ENCODE results near the gene C3orf62. TPM values are rescaled to one million over a fixed set of nuclear protein-coding genes. Genes with fewer than 3 reads are reported as not detected.

C3orf62 gene
- 1 to 10 TPM; 3.2 to 3.4 TPM for total RNA-seq
- long read RNA-seq = 0 reads

GRCh38 chr3:49276475-49277382 lies at the start of gene C3orf62:
Gene C3orf62, minus strand, starts transcription at chr3:49277232. Its CDS starts 360 bp downstream, at chr3:49276872.
- ATAC-seq (peak; percentile 96 to 97), DNase-seq (peak; percentile 95)
- intact Hi-C loops (cut with DNase I) = loop anchor here (5.0 kb wide), 1 partner anchor 104 kb away; the partner anchor contains the start of gene KLHDC8B (in 2 of the 2)

GRCh38 chr3:49324768-49325167 lies 47.7 kb upstream of the C3orf62 start:
- ATAC-seq (no peak), DNase-seq (no peak)
- intact Hi-C loops (cut with DNase I) = no loop called here

- ATAC-seq (no peak), DNase-seq (no peak)
- intact Hi-C loops (cut with DNase I) = no loop called here
These were observed 39.8 kb upstream of the C3orf62 start for GRCh38 chr3:49316696-49317457.

GRCh38 chr3:49313896-49314688 lies 37.1 kb upstream of the C3orf62 start:
- DNase-seq (no peak), ATAC-seq (no peak)
- intact Hi-C loops (cut with DNase I) = no loop called here

GRCh38 chr3:49311283-49311682 lies 34.3 kb upstream of the C3orf62 start:
- DNase-seq = no peak
- ATAC-seq = no peak
- intact Hi-C loops (cut with DNase I) = no loop called here

- intact Hi-C loops (cut with DNase I) = no loop called here
These were observed 33.6 kb upstream of the C3orf62 start for GRCh38 chr3:49310677-49311076.

GRCh38 chr3:49305608-49306007 lies 28.6 kb upstream of the C3orf62 start:
- DNase-seq (no peak), ATAC-seq (no peak)
- intact Hi-C loops (cut with DNase I) = no loop called here

More at GRCh38 chr3:49310677-49311076, 33.6 kb upstream of the C3orf62 start:
- ATAC-seq (no peak), DNase-seq (no peak)

GRCh38 chr3:49302613-49303012 lies 25.6 kb upstream of the C3orf62 start:
- DNase-seq (no peak), ATAC-seq (no peak)
- intact Hi-C loops (cut with DNase I) = no loop called here

- DNase-seq (no peak), ATAC-seq (no peak)
- intact Hi-C loops (cut with DNase I) = no loop called here
These were observed 23.6 kb upstream of the C3orf62 start for GRCh38 chr3:49300595-49300994.

GRCh38 chr3:49298511-49298910 lies 21.5 kb upstream of the C3orf62 start:
- DNase-seq (no peak), ATAC-seq (no peak)
- intact Hi-C loops (cut with DNase I) = loop anchor here in 1 of 2 donors (5.0 kb wide), 1 partner anchor 126 kb away; the partner anchor contains the start of gene KLHDC8B

- ATAC-seq = peak; percentile 86 to 87
- intact Hi-C loops (cut with DNase I) = loop anchor here in 1 of 2 donors (5.0 kb wide), 1 partner anchor 125 kb away; the partner anchor contains the start of gene KLHDC8B
These were observed 19.9 kb upstream of the C3orf62 start for GRCh38 chr3:49296781-49297411.

GRCh38 chr3:49295489-49296058 lies 18.5 kb upstream of the C3orf62 start:
- peak in 1 of 2 donors; percentile 11 for ATAC-seq
- DNase-seq = no peak
- intact Hi-C loops (cut with DNase I) = loop anchor here in 1 of 2 donors (5.0 kb wide), 1 partner anchor 123 kb away; the partner anchor contains the start of gene KLHDC8B

More at GRCh38 chr3:49296781-49297411, 19.9 kb upstream of the C3orf62 start:
- peak; percentile 77 for DNase-seq

- ATAC-seq (no peak), DNase-seq (no peak)
- intact Hi-C loops (cut with DNase I) = no loop called here
These were observed 17.3 kb upstream of the C3orf62 start for GRCh38 chr3:49294343-49294742.

GRCh38 chr3:49283997-49284396 lies 7.0 kb upstream of the C3orf62 start:
- ATAC-seq (no peak), DNase-seq (no peak)
- intact Hi-C loops (cut with DNase I) = no loop called here

GRCh38 chr3:49279376-49279775 lies 2.3 kb upstream of the C3orf62 start:
- intact Hi-C loops (cut with DNase I) = loop anchor here (5.0 kb wide), 1 partner anchor 107 kb away; the partner anchor contains the start of gene KLHDC8B (in 2 of the 2)
- ATAC-seq (no peak), DNase-seq (no peak)

GRCh38 chr3:49278548-49278947 lies 1.5 kb upstream of the C3orf62 start:
- DNase-seq = no peak
- ATAC-seq = no peak
- intact Hi-C loops (cut with DNase I) = loop anchor here (5.0 kb wide), 1 partner anchor 106 kb away; the partner anchor contains the start of gene KLHDC8B (in 2 of the 2)

- ATAC-seq (peak; percentile 28 to 29), DNase-seq (no peak)
- intact Hi-C loops (cut with DNase I) = loop anchor here (5.0 kb wide), 1 partner anchor 105 kb away; the partner anchor contains the start of gene KLHDC8B (in 2 of the 2)
These were observed 347 bp upstream of the C3orf62 start for GRCh38 chr3:49277383-49277775.
